ENCODE results near the gene TWF2.

The TWF2 gene

DNA sequence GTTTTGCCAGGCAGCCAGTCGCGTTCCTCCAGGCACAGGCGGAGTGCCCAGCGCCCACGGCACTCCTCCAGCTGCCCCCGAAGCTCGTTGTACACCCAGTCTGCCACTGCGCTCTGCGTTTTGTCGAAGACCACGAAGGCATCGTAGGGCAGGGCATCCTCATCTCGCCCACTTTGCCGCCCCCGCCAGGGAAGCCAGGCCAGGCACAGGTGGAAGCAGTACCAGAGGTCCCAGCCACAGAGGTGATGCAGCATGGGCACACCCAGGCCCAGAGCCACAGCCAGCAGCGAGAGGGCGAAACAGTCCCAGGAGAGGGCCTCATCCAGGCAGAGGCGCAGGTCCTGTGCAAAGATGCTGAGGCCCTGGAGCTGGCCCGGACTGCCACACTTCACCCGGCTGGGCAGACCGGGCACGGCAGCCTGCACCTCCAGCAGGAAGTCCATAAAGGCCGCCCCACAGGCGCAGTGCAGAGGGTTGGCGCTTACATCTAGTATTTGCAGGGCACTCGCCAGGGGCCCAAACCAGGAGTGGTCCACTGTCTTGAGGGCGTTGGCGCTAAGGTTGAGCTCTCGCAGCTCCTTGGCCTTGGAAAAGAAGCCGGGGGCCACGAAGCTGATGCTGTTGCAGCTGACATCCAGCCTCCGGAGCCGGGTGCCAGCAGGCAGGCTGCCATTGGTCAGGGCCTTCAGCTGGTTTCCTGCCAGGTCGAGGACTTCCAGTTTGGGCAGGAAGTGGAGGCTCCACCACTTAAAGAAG lies 17.2 kb downstream of the TWF2 start:
- DNase-seq, result peak in 1 of 2 donors; percentile 51

DNA sequence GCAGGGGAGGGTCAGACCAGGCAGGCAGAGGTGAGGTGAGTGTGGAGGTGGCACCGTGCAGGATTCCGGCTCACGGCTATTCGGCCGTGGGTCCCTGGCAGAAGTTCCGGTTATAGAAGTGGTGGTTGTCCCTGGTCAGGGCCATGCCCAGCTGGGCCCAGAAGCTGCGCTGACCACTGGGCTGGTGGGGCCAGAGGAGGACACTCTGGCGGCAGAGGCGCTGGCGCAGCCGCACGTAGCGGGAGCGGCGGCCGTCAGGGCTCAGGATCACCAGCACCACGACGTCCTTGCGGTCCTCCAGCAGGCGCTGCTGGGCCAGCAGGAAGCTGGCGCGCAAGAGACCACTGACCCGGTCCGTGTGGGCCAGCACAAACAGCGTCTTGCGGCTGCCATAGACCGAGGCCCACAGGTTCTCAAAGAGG lies 17.8 kb downstream of the TWF2 start:
- DNase-seq, result no peak

DNA sequence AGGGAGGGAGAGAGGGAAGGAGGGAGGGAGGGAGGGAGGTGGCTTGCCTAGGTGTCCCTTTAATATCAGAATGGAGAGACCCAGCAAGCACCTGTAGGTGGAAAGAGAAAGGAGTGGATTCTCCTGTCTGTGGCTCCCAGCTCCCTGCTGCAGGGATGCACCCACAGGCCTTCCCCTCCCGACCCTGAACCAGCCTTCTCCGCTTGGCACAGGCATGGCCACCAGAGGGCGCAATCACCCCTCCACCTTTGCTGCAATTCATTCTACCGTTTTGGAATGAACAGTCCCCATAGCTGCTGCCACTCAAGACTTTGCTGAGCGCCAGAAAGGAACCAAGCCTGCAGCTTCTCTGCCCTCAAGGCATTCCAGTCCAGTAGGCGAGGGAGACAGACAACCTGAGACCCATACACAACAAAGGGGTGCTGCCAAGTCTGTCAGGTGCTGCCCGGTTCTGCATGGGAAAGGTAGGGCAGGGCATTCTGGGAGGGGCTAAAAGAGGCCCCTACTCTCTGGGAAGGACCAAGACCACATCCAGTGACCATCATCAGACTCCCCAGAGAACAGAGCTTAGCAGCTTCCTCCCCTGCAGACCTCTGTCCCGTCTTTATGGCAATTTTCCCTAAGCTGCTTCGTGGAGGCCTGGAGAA lies 18.5 kb downstream of the TWF2 start:
- DNase-seq, result peak; percentile 93 to 95

DNA sequence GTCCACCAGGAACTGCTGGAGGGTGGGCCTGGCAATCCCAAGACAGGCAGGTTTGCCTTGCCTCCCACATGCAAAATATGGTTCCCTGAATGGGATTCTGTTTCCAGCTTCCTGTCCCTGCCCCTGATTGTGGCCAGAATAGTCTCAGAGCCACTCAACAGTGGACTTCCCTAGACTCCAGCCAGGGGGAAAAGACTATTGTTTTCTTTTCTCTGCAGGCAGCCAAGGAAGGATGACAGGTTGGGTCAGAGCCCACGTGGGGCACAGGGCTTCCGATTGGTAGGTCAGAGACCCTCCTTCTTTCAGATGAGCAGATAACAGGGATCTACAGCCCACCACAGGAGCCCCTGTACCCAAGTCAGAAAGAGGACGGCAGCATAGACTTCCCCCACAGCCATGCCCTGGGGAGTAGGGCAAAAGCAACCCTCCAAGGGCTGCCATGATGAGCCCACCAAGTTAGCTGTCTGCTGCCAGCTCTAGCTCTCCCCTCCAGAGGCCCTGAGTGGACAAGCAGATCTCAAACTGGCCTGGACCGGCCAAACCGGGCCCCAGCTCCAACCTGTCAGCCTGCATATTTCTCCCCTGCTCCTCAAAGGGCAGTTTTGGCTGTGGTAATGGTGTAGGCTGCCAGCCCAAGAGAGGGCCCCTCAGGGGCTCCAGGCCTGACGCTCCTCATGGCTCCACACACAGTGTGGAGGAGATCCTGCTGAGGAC lies 19.9 kb downstream of the TWF2 start:
- DNase-seq, result no peak

DNA sequence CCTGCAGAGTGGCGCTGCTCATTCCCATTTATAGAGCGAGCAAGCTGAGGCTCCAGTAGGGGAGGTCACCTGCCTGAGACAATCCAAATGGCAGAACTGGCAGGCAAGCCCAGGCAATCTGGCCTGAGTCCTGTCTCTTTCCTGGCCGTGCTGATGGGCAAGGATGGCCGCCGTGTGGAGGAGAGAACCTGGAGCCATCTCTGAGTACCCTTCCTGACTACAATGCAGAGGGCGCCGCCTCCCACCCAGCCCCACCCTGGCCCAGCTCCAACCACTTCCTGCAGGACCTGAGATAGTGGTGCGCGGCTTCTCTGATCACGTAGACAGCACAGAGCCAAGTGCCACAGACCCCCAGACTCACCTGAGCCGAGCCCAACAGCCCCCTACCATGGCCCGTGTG lies 20.5 kb downstream of the TWF2 start:
- DNase-seq, result no peak

DNA sequence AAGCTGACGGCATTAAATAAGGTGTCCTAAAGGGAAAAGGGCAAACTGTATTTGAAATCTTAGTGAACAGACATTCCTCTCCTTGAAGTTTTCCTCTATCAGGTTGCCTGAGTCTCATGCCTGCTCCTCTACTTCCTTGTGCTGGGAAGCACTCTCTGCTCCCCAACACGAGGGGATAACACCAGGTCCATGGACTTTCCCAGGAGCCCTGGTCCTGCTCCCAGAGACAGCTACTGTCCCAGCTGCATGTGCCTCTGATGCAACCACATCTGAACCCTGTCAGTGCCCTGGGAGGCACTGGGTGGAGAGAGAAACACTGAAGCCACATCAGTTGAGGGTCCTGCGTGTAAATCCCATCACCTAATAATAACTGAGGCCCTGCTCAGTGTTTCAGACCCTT lies 20.9 kb downstream of the TWF2 start:
- no peak for DNase-seq

DNA sequence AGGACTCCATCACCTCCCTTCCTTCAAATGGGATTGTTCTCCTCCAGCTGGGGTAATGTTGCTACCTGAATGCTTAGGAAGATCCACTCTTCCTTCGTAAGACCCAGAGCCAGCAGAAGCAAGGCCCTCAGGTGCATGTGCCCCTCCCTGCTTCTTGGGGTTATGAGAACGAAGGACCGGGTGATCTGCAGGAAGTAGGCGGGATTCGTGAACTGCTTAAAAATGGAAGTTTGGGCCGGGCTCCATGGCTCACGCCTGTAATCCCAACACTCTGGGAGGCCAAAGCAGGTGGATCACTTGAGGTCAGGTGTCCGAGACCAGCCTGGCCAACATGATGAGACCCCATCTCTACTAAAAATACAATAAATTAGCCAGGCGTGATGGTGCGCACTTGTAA lies 21.6 kb downstream of the TWF2 start:
- no peak for DNase-seq

DNA sequence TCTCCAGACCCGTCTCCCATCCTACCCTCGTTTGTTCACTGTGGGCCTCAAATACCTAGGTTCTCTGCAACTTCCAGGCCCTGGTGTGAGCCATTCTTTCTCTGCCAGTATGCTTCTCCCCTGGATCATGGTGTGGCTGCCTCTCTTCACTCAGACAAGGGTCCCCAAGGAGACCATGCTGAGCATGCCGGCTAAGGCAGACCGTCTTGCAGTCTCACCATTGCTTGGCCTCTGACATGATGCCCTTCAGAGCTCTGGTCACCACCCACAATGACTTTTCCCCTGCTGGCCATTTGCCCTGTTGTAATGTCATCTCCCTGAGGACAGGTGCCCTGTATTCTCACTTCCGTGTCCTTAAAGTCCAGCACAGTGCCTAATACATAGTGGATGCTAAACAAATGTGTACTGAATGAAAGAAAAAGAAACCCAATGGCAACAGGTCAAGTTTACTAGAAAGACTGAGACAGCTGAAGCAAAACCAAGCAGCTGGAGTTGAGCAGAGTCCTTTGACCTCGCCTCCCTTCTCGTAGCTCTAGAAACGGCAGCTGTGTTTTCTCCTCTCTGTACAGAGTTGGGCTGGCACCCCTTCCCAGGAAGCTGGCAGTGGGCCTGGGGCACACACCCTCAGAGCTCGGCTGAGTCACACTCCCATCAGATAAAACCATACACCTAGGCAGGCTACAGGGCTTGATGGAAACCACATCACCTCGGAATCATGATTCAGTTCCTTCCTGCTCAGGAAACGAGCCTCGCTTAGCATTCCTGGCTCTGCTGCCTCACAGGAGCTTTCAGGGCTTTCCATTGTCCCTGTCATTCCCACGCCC lies 22.2 kb downstream of the TWF2 start:
- peak in 1 of 2 donors; percentile 54 for DNase-seq

DNA sequence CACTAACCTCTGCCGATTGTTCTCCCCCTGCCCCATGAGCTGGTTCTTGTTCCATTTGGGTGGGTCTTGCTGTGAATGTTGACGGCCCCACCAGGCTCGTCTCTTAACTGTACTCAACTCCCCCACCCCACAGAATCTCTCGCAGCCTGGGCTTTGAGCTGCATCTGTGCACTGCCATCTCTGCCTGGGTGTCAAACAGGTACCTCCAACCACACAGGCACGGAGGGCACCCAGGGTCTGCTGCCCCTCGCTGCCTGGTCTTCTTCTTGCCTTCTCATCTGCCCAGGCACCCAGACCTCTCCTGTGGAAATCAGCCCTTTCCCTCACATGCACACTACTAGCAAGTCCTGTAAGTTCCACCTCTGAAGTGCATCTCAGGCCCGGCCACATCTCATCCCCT lies 23.6 kb downstream of the TWF2 start:
- DNase-seq, result no peak

DNA sequence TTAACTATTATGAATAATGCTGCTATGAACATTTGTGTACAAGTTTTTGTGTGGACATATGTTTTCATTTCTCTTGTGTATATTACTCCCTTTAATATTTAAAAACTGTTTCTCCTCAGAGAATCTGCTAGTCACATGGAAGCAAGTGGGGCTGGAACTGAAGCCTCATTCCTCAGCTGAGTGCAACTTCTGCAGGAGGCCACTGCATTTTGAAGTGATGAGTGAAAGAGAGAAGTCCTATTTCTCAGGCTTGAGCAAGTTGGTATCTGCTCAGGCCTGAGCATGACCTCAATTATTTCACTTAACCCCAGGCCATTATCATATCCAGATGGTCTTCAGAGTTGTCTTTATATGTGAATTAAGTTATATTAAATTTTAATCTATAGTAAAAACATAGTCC lies 25.1 kb downstream of the TWF2 start:
- no peak for DNase-seq

DNA sequence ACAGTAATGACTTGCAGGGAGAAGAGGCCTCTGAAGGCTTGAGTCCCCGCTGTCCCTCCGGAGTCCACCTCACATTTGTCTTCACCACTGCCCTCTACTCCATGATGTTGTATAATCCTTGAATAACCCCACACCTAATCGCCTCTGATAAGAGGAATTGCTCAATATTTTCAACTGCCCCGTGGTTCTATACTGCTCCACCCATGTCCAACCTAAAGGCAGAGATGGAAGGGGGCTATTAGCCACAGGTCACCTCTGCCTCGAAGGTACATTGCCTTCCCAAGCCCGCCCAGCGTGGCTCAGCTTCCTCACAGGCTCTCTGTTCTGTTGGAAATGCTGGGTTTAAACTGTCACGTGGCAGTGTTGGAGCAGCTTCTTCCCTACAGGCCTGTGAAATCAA lies 26.0 kb downstream of the TWF2 start:
- DNase-seq, result no peak

DNA sequence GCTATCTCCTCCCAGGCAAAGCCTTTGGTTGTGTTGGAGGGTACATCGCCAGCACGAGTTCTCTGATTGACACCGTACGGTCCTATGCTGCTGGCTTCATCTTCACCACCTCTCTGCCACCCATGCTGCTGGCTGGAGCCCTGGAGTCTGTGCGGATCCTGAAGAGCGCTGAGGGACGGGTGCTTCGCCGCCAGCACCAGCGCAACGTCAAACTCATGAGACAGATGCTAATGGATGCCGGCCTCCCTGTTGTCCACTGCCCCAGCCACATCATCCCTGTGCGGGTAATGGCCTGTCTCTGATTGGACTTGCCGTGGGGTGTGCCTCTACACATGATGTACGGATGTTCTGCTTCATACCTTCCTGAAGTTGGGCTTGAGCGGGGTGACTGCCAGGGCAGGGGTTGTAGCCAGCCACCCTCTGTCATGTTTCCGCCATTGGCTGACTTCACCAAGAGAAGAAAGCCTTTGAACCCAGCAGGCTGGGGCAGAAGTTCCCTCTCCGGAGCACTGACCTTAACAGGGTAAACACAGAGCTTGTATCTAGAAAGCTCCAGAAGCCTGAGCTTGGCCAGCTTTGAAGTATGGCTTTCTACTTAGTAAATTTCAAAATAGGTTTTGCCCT lies 27.6 kb downstream of the TWF2 start:
- DNase-seq, result no peak

DNA sequence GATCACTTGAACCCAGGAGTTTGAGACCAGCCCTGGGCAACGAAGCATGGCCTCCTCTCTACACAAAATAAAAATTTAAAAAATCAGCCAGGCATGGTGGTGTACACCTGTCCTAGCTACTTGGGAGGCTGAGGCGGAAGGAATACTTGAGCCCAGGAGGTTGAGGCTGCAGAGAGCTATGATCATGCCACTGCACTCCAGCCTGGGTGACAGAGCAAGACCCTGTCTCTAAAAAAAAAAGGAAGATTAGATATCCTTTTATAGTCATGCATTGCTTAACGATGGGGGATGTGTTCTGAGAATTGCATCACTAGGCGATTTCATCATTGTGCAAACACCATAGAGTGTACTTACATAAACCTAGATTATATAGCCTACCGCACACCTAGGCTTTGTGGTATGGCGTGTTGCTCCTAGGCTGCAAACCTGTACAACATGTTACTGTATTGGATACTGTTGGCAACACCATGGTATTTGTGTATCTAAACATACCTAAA lies 28.4 kb downstream of the TWF2 start:
- no peak for DNase-seq

DNA sequence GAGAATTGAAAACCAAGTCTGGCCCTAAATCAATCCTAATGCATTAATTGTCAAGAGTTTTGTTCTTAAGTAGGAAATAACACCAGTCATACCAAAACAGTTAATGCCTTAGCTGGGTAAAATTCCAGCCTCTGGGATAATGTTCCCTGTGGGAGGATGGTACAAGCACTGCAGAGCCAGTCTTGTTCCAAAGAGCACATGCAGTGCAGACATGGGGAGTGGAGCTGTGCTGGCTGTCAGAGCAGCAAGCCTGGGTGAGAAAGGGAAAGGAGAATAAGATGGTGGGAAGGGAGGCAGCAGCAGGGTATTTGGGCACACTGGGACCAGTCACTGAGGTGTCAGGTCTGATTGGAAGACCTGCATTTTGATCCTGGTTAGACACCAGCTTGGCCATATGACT lies 28.9 kb downstream of the TWF2 start:
- no peak for DNase-seq

DNA sequence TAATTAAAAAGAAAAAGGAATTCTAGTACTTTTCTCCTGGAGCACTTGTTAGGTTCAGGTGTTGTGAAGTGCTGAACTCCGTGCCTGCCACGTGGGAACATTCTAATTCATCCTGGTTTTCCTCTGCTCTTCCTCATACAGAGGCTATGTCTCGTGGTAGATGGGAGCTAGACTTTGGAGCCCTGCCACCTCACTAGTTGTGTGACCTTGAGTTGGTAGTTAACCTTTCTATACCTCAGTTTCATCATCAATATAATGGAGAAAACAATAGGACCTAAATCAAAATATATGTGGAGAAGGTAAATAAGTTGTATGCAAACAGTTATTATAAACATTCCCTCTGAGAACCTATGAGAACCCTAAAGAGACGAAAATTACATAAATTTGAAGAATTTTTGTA lies 30.4 kb downstream of the TWF2 start:
- DNase-seq, result no peak

DNA sequence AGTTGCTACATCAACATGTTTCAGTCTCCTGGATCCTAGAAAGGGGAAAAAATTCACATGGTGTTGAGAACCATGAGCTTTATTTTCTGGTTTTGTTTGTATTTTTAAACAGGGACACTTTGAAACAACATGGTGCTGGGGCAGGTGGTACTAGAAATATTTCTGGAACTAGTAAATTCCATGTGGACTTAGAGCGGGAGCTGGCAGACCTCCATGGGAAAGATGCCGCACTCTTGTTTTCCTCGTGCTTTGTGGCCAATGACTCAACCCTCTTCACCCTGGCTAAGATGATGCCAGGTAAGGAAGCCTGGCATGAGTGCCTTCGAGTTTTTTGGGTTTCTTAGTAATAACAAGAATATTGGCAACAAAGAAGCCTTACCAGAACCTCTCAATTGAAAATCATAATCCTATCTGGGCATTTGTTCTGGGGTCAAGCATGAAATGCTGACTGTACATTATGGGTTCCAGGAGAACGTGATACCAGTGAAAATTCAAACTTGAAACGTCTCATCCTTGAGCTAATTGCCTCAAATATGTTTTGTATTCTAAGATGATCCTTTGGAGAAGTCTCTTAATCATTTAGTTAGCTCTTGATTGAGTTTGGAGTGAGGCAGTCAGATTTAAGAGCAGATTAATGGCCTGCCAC lies 33.1 kb downstream of the TWF2 start:
- DNase-seq, result no peak

DNA sequence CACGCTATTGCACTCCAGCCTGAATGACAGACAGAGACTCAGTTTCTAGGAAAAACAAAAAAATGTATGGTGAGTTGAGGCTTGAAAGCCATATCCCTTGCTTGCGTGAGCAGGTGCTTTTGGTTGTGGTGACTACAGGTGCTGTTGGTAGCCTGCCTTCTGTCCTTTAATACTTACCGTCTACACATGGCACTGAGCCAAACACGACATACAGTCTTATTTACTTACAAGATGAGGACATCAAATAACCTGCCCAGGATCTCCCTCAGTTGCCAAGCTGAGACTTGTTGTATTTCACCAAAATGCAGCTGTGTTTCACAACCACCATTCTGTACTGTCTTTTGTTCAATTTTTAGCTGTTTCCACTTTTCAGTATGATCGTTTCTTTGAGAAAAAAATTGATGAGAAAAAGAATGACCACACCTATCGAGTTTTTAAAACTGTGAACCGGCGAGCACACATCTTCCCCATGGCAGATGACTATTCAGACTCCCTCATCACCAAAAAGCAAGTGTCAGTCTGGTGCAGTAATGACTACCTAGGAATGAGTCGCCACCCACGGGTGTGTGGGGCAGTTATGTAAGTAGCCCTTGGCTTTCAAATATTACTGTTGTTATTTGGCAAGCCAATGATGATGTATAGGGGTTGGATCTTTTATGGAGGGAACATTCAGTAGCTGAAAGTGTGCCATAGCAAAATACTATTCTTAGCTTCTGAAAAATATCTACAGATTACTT lies 34.5 kb downstream of the TWF2 start:
- DNase-seq, result no peak

DNA sequence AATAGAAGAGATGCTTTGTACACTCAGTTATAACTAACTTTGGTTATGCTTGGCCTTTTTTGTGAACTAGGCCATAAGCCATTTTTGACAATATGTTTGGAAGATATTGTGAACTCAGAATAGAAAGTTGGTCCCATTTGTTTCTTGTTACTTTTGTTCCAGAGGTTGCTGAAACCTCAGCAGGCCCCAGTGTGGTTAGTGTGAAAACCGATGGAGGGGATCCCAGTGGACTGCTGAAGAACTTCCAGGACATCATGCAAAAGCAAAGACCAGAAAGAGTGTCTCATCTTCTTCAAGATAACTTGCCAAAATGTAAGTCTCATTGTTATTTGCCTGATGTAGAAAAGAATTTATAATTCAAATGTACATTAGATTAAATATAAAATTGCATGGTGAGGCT lies 35.3 kb downstream of the TWF2 start:
- DNase-seq, result no peak

DNA sequence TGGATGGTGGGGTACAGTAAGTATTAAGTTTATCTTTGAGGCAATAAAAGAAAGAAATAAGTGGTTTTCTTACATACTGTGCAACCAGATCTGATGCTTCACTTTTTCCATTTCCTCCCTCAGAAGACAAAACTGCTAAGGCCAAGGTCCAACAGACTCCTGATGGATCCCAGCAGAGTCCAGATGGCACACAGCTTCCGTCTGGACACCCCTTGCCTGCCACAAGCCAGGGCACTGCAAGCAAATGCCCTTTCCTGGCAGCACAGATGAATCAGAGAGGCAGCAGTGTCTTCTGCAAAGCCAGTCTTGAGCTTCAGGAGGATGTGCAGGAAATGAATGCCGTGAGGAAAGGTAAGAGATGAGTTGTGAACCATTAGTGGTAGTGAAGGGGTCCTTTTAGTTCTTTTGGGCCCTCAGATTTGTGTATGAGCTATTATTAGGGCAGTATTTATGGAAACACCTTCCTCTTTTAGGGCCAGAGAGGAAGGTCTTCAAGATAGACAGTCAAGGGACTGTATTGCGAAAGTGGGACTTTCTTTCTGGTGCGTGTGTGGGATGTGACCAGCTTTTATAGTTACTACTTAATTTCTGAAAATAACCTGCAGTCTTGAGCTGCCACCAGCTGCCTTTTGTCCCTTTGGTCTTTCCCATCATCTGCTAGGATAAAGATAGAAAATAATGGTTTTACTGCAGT lies 36.4 kb downstream of the TWF2 start:
- DNase-seq, result no peak

DNA sequence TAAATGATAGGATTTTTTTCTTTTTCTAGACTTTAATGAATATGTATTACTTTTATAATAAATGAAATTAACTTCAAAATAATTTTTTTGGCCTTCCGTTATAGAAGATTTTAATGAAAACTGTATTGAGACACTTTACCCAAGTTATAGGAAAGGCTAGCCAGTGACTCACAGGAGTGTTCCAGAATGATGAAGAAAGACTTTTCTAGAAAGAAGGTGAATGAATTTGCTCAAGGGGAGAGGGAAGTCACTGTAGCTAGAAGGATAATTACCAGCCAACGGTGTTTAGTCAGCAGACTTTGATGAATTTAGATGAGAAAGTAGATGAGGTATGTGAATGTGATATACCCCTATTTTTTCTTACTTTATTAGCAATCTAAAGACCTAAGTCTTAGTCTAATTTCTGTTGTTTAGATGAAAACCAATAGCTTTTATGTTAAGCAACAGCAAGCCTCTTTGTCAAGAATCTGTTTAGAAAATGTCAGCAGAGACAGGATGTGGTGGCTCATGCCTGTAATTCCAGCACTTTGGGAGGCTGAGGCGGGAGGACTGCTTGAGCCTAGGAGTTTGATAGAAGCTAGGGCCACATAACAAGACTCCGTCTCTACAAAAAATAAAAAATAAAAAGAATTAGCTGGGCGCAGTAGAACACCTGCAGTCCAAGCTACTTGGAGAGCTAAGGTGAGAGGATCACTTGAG lies 37.8 kb downstream of the TWF2 start:
- DNase-seq, result no peak
